ENCODE measurements around the gene PRKCA.

Gene PRKCA

GRCh38 chr17:66612993-66613392 is 310.6 kb downstream of the PRKCA start:
- H3K4me2 ChIP-seq (ENCODE audit: low read depth, low read length, poor library complexity, severe bottlenecking) = no peak overlapping the region
- no peak overlapping the region for H3K9ac ChIP-seq (ENCODE audit: low read depth, low read length, poor library complexity, severe bottlenecking)

GRCh38 chr17:66614469-66614868 is 312.1 kb downstream of the PRKCA start:
- H3K9ac ChIP-seq (ENCODE audit: low read depth, low read length, poor library complexity, severe bottlenecking) = no peak overlapping the region
- no peak for TF ChIP-seq CTCF (conservative IDR thresholded peaks at IDR 0.05; ENCODE audit: low read length)
- TF ChIP-seq EZH2phosphoT487 (IDR thresholded peaks at IDR 0.05; ENCODE audit: borderline replicate concordance) = no peak
- no peaks in the 10 kb centered on the region for H3K27me3 ChIP-seq (ENCODE audit: insufficient read depth, low read length, poor library complexity, severe bottlenecking)
- H3F3A ChIP-seq (ENCODE audit: low read depth) = no peaks in the 10 kb centered on the region
- H3K4me3 ChIP-seq (ENCODE audit: low read length, poor library complexity, severe bottlenecking) = no peak overlapping the region
- H3K9me2 ChIP-seq (replicated peaks; ENCODE audit: low read depth, low read length) = no peaks in the 10 kb centered on the region
- H2AFZ ChIP-seq (ENCODE audit: low read length) = no peak overlapping the region
- H3K4me2 ChIP-seq (ENCODE audit: low read depth, low read length, poor library complexity, severe bottlenecking) = no peak overlapping the region
- no peaks in the 10 kb centered on the region for H3K79me2 ChIP-seq (ENCODE audit: insufficient read depth, low read length)
- no peaks in the 10 kb centered on the region for H3K9me3 ChIP-seq (ENCODE audit: insufficient read depth, low read depth, low read length)
- H3K36me3 ChIP-seq (ENCODE audit: insufficient read depth, low read length) = no peaks in the 10 kb centered on the region
- H3K4me1 ChIP-seq (ENCODE audit: insufficient read depth, low read length, poor library complexity, severe bottlenecking) = no peaks in the 10 kb centered on the region
- no peaks in the 10 kb centered on the region for H4K20me1 ChIP-seq (ENCODE audit: insufficient read depth, low read length, poor library complexity, severe bottlenecking)

More at GRCh38 chr17:66612993-66613392, 310.6 kb downstream of the PRKCA start:
- Histone ChIP-seq H3K36me3 (ENCODE audit: insufficient read depth, low read length) (no peaks in the 10 kb centered on the region), H3K79me2 (ENCODE audit: insufficient read depth, low read length) (no peaks in the 10 kb centered on the region), H3K4me1 (ENCODE audit: insufficient read depth, low read length, poor library complexity, severe bottlenecking) (no peaks in the 10 kb centered on the region), H3K9me3 (ENCODE audit: insufficient read depth, low read depth, low read length) (no peaks in the 10 kb centered on the region), H2AFZ (ENCODE audit: low read length) (no peak overlapping the region), H3K9me2 (replicated peaks; ENCODE audit: low read depth, low read length) (no peaks in the 10 kb centered on the region), H4K20me1 (ENCODE audit: insufficient read depth, low read length, poor library complexity, severe bottlenecking) (no peaks in the 10 kb centered on the region), H3K4me3 (ENCODE audit: low read length, poor library complexity, severe bottlenecking) (no peak overlapping the region), H3F3A (ENCODE audit: low read depth) (no peaks in the 10 kb centered on the region), H3K27me3 (ENCODE audit: insufficient read depth, low read length, poor library complexity, severe bottlenecking) (no peaks in the 10 kb centered on the region)
- TF ChIP-seq CTCF (conservative IDR thresholded peaks at IDR 0.05; ENCODE audit: low read length) = no peak
- no peak for TF ChIP-seq EZH2phosphoT487 (IDR thresholded peaks at IDR 0.05; ENCODE audit: borderline replicate concordance)

- Histone ChIP-seq H3K9me2 (replicated peaks; ENCODE audit: low read depth, low read length) (no peaks in the 10 kb centered on the region), H3K79me2 (ENCODE audit: insufficient read depth, low read length) (no peaks in the 10 kb centered on the region), H3F3A (ENCODE audit: low read depth) (no peaks in the 10 kb centered on the region), H3K4me2 (ENCODE audit: low read depth, low read length, poor library complexity, severe bottlenecking) (no peak overlapping the region), H3K4me1 (ENCODE audit: insufficient read depth, low read length, poor library complexity, severe bottlenecking) (no peaks in the 10 kb centered on the region), H2AFZ (ENCODE audit: low read length) (no peak overlapping the region), H3K36me3 (ENCODE audit: insufficient read depth, low read length) (no peaks in the 10 kb centered on the region), H3K4me3 (ENCODE audit: low read length, poor library complexity, severe bottlenecking) (no peak overlapping the region), H3K9ac (ENCODE audit: low read depth, low read length, poor library complexity, severe bottlenecking) (no peak overlapping the region), H3K27me3 (ENCODE audit: insufficient read depth, low read length, poor library complexity, severe bottlenecking) (no peaks in the 10 kb centered on the region), H4K20me1 (ENCODE audit: insufficient read depth, low read length, poor library complexity, severe bottlenecking) (no peaks in the 10 kb centered on the region), H3K9me3 (ENCODE audit: insufficient read depth, low read depth, low read length) (no peaks in the 10 kb centered on the region)
- TF ChIP-seq CTCF (conservative IDR thresholded peaks at IDR 0.05; ENCODE audit: low read length) (no peak), EZH2phosphoT487 (IDR thresholded peaks at IDR 0.05; ENCODE audit: borderline replicate concordance) (no peak)
Measured at GRCh38 chr17:66619206-66619605, 316.8 kb downstream of the PRKCA start.
